K562 (cell line): Measurements from ENCODE around the gene GPR39. TPM values are rescaled to one million over a fixed set of nuclear protein-coding genes. Genes with fewer than 3 reads are reported as not detected.

Experiments used
- ATAC-seq: fragments of 200-7000 bp; cut with Tn5 transposase; 3 replicates; pipeline ENCODE4 v1.9.1; 2020; ENCODE audit warnings: moderate library complexity
- BruUV-seq: library from RNA; stranded (reverse); fragments of 400-500 nt; replicated peaks from 2 replicates; lab custom pipeline; 2021; lab: Mats Ljungman, UMichigan
- CTCF ChIA-PET: fragments of 300-600 bp; formaldehyde crosslinking; extraction: SDS; loops from one replicate; lab custom pipeline; 2021; ENCODE audit warnings: low intra/inter-chr PET ratio; lab: Yijun Ruan, JAX
- POLR2A ChIA-PET: fragments of 300-600, 350-650 bp; sonication (Branson Sonifier 250); formaldehyde crosslinking; extraction: SDS; loops from one replicate; lab custom pipeline; 2021; ENCODE audit warnings: antibody characterized with exemption, inconsistent platforms; lab: Yijun Ruan, JAX
- DNase-seq, 4 experiments: peaks; one replicate each; pipeline versions ENCODE4 v3.0.0 to v3.0.0-alpha.2; 2011 to 2018; ENCODE audit warnings: low spot score in 3 of 4, mixed read lengths in 3 of 4; ENCODE audit errors: extremely low read depth in 1 of 4
- FAIRE-seq: peaks from 2 replicates; lab custom pipeline; 2011; peaks lifted over from hg19 to GRCh38; lab: Jason Lieb, UNC
- H2AFZ ChIP-seq: 2 replicates; pipeline ENCODE4 v1.6.0; 2011; ENCODE audit warnings: low read depth, low read length, control low read depth, inconsistent platforms
- H3K27ac ChIP-seq: fragments of 200-600 bp; 3 replicates; pipeline ENCODE4 v1.8.0; 2011; ENCODE audit warnings: low read depth, mild to moderate bottlenecking, control low read depth, inconsistent platforms, low read length, moderate library complexity, mixed read lengths; ENCODE audit errors: extremely low read depth
- H3K27me3 ChIP-seq, 2 experiments: fragments of 300-600 bp in 1 of 2; 2 replicates in 1 of 2; 3 replicates in 1 of 2; pipeline versions ENCODE4 v1.6.0 to v1.8.0; 2011; ENCODE audit warnings: inconsistent platforms in 2 of 2, low read length in 2 of 2, mild to moderate bottlenecking in 1 of 2, mixed read lengths in 1 of 2, moderate library complexity in 1 of 2; ENCODE audit not compliant: control insufficient read depth in 2 of 2, insufficient read depth in 2 of 2
- H3K36me3 ChIP-seq: fragments of 300-600 bp; 3 replicates; pipeline ENCODE4 v1.8.0; 2011; ENCODE audit warnings: mild to moderate bottlenecking, low read length, inconsistent platforms; ENCODE audit not compliant: control insufficient read depth, insufficient read depth
- H3K4me1 ChIP-seq, 2 experiments: fragments of 200-600 bp in 1 of 2; replicated peaks in 1 of 2; 2 replicates in 1 of 2; 3 replicates in 1 of 2; pipeline versions ENCODE4 v1.5.1 to v1.8.0; 2011; ENCODE audit warnings: inconsistent platforms in 2 of 2, low read length in 2 of 2, mild to moderate bottlenecking in 1 of 2, mixed read lengths in 1 of 2, moderate library complexity in 1 of 2; ENCODE audit not compliant: control insufficient read depth in 2 of 2, insufficient read depth in 2 of 2
- H3K4me2 ChIP-seq: 2 replicates; pipeline ENCODE4 v1.6.1; 2011; ENCODE audit warnings: low read length, control low read depth, inconsistent platforms, mixed read lengths; ENCODE audit not compliant: insufficient read depth
- H3K4me3 ChIP-seq: fragments of 200-600 bp; sonication (generic), shearing (Covaris generic); 2 replicates; pipeline ENCODE4 v1.5.1; 2016; ENCODE audit warnings: control low read depth, inconsistent platforms
- H3K79me2 ChIP-seq: fragments of 200-600 bp; 3 replicates; pipeline ENCODE4 v1.8.0; 2011; ENCODE audit warnings: low read length, inconsistent platforms; ENCODE audit not compliant: control insufficient read depth, insufficient read depth
- H3K9ac ChIP-seq, 2 experiments: 2 replicates each; pipeline versions ENCODE4 v1.6.0 to v1.6.1; 2011; ENCODE audit warnings: low read depth in 2 of 2, low read length in 2 of 2, control low read depth in 1 of 2, inconsistent platforms in 1 of 2, mild to moderate bottlenecking in 1 of 2, mixed read lengths in 1 of 2; ENCODE audit not compliant: insufficient read depth in 1 of 2
- H3K9me1 ChIP-seq: one replicate; pipeline ENCODE4 v1.6.0; 2011; ENCODE audit warnings: inconsistent platforms, mild to moderate bottlenecking, low read length, moderate library complexity; ENCODE audit not compliant: control insufficient read depth, insufficient read depth
- H3K9me3 ChIP-seq: replicated peaks from 2 replicates; pipeline ENCODE4 v1.5.1; 2011; ENCODE audit warnings: low read depth, low read length, inconsistent platforms; ENCODE audit not compliant: control insufficient read depth, insufficient read depth
- H4K20me1 ChIP-seq: replicated peaks from 2 replicates; pipeline ENCODE4 v1.6.1; 2011; ENCODE audit warnings: low read length, inconsistent platforms, mixed read lengths; ENCODE audit not compliant: control insufficient read depth, insufficient read depth
- CEBPZ ChIP-seq: fragments of 150-350 bp; IDR thresholded peaks from 2 replicates; pipeline ENCODE4 v1.6.1; 2014; ENCODE audit warnings: low read depth, mild to moderate bottlenecking, low read length, borderline replicate concordance
- POLR2G ChIP-seq: fragments of 200-400 bp; formaldehyde crosslinking; IDR thresholded peaks from 2 replicates; pipeline ENCODE4 v1.6.1; 2017; ENCODE audit warnings: low read depth, mild to moderate bottlenecking, antibody characterized with exemption, low read length, moderate library complexity
- POLR3G ChIP-seq: IDR thresholded peaks from 2 replicates; pipeline ENCODE4 v1.6.1; 2011; ENCODE audit not compliant: insufficient read length, insufficient replicate concordance; ENCODE audit errors: extremely low read depth
- PPARD ChIP-seq: fragments of 250-450 bp; sonication (Bioruptor Pico); IDR thresholded peaks from 2 replicates; pipeline ENCODE4 v1.8.0; 2022; ENCODE audit warnings: inconsistent platforms, mild to moderate bottlenecking, moderate library complexity
- RBM15 ChIP-seq: fragments of 200-400 bp; formaldehyde crosslinking; IDR thresholded peaks from 2 replicates; pipeline ENCODE4 v1.6.1; 2018; ENCODE audit warnings: mild to moderate bottlenecking, low read length, moderate library complexity; ENCODE audit not compliant: insufficient read depth
- RFX1 ChIP-seq: fragments of 450-650 bp; IDR thresholded peaks from 2 replicates; pipeline ENCODE4 v1.6.1; 2016; ENCODE audit warnings: mild to moderate bottlenecking, moderate library complexity
- SMARCA5 ChIP-seq: fragments of 450-650 bp; IDR thresholded peaks from 2 replicates; pipeline ENCODE4 v1.6.1; 2016
- SRSF9 ChIP-seq: fragments of 200-400 bp; formaldehyde crosslinking; IDR thresholded peaks from 2 replicates; pipeline ENCODE4 v1.6.1; 2017; ENCODE audit warnings: low read depth, low read length, borderline replicate concordance
- ZNF511 ChIP-seq: sonication (generic); formaldehyde crosslinking; IDR thresholded peaks from 2 replicates; pipeline ENCODE4 v1.8.0; 2022; ENCODE audit warnings: mild to moderate bottlenecking, missing genetic modification reagents
- ZNF696 ChIP-seq: fragments of 250-450 bp; sonication (Bioruptor Pico); conservative IDR thresholded peaks from 2 replicates; pipeline ENCODE4 v1.4.0; 2020; ENCODE audit warnings: mild to moderate bottlenecking, moderate library complexity
- ZNF75A ChIP-seq: fragments of 450-650 bp; formaldehyde crosslinking; IDR thresholded peaks from 2 replicates; pipeline ENCODE4 v1.4.0; 2020; ENCODE audit warnings: mild to moderate bottlenecking
- whole genome bisulfite sequencing: fragments of 100-300 bp; shearing (Covaris generic); methylation state at CpG from one replicate; pipeline ENCODE4 v1.1.6; 2016; ENCODE audit warnings: low coverage, mixed read lengths; ENCODE audit not compliant: insufficient coverage; ENCODE audit errors: missing lambda C conversion rate; 5-methylcytosine and 5-hydroxymethylcytosine counted together
- in situ Hi-C: fragments of 300-500 bp; cut with MboI; formaldehyde crosslinking; loops from 4 replicates; pipeline ENCODE4 v1.15.0; 2018; ENCODE audit warnings: inconsistent platforms, mixed read lengths
- intact Hi-C: fragments of 100-400 bp; cut with micrococcal nuclease; formaldehyde crosslinking; loops from 2 replicates; pipeline ENCODE4 v1.14.2; 2022
- polyA plus RNA-seq, 8 experiments: library from polyadenylated mRNA; depleted of rRNA in 4 of 8; stranded (reverse) in 5 of 8; unstranded in 3 of 8; fragments of >200 nt; fragmentation: Nextera tagmentation in 2 of 8; fragmentation: Illumina TruSeq in 1 of 8; extraction: Ambion mirVana in 2 of 8; extraction: Trizol in 1 of 8; gene quantifications; 2 replicates each; pipeline versions ENCODE4 v1.2.1 to v1.2.3, GENCODE V29; 2011 to 2014; ENCODE audit warnings: inconsistent platforms in 1 of 8, missing spikeins in 1 of 8
- total RNA-seq, 7 experiments: library from RNA; depleted of rRNA in 6 of 7; stranded (reverse); fragments of >200 nt in 6 of 7; fragmentation: Illumina TruSeq in 2 of 7; extraction: Trizol in 2 of 7; gene quantifications; 2 replicates each; pipeline versions ENCODE4 v1.2.1 to v1.2.3, GENCODE V29; 2011 to 2021; ENCODE audit warnings: low replicate concordance in 1 of 7
- TF ChIP-seq, protein P1 (sequence below): fragments of 450-650 bp; IDR thresholded peaks from 2 replicates; pipeline ENCODE4 v1.6.1; 2018; ENCODE audit warnings: mild to moderate bottlenecking, low read depth; ENCODE audit not compliant: partially characterized antibody
- TF ChIP-seq, protein P2 (sequence below): fragments of 250-450 bp; sonication (Bioruptor Pico); IDR thresholded peaks from 2 replicates; pipeline ENCODE4 v1.5.0; 2021; ENCODE audit warnings: mild to moderate bottlenecking, borderline replicate concordance

The GPR39 gene
- total and polyA plus RNA-seq, 9 of the 15 experiments (the other 6 are each of a cell fraction or from before 2014, with no cell fraction given), result 0.04 TPM; not detected in 8

GRCh38 chr2:132680544-132680943, 263.9 kb downstream of the GPR39 start:
- CTCF ChIA-PET, result no interaction called here
- no peaks in the 10 kb centered on the region for H3K79me2 ChIP-seq
- no peaks in the 10 kb centered on the region for H3K9me3 ChIP-seq
- no peaks in the 10 kb centered on the region for H3K36me3 ChIP-seq
- no peaks in the 10 kb centered on the region for H3K27me3 ChIP-seq
- no peak overlapping the region for H3K4me3 ChIP-seq
- TF ChIP-seq POLR3G (no peak), SRSF9 (no peak), ZNF75A (CRISPR knock-in tag) (no peak), CEBPZ (no peak), RFX1 (no peak), POLR2G (no peak), RBM15 (no peak), SMARCA5 (no peak), ZNF696 (CRISPR knock-in tag) (no peak), ZNF511 (no peak), PPARD (CRISPR knock-in tag) (no peak)
- TF ChIP-seq, protein P1, sequence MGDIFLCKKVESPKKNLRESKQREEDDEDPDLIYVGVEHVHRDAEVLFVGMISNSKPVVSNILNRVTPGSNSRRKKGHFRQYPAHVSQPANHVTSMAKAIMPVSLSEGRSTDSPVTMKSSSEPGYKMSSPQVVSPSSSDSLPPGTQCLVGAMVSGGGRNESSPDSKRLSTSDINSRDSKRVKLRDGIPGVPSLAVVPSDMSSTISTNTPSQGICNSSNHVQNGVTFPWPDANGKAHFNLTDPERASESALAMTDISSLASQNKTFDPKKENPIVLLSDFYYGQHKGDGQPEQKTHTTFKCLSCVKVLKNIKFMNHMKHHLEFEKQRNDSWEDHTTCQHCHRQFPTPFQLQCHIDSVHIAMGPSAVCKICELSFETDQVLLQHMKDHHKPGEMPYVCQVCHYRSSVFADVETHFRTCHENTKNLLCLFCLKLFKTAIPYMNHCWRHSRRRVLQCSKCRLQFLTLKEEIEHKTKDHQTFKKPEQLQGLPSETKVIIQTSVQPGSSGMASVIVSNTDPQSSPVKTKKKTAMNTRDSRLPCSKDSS, result no peak
- TF ChIP-seq, protein P2, sequence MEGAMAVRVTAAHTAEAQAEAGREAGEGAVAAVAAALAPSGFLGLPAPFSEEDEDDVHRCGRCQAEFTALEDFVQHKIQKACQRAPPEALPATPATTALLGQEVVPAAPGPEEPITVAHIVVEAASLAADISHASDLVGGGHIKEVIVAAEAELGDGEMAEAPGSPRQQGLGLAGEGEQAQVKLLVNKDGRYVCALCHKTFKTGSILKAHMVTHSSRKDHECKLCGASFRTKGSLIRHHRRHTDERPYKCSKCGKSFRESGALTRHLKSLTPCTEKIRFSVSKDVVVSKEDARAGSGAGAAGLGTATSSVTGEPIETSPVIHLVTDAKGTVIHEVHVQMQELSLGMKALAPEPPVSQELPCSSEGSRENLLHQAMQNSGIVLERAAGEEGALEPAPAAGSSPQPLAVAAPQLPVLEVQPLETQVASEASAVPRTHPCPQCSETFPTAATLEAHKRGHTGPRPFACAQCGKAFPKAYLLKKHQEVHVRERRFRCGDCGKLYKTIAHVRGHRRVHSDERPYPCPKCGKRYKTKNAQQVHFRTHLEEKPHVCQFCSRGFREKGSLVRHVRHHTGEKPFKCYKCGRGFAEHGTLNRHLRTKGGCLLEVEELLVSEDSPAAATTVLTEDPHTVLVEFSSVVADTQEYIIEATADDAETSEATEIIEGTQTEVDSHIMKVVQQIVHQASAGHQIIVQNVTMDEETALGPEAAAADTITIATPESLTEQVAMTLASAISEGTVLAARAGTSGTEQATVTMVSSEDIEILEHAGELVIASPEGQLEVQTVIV, result no peak
- DNase-seq (no peak), ATAC-seq (no peak), FAIRE-seq (no peak)
- H3K9ac ChIP-seq, result no peak overlapping the region
- H3K4me1 ChIP-seq, result no peaks in the 10 kb centered on the region
- H3K9me1 ChIP-seq, result no peaks in the 10 kb centered on the region
- 0% methylated on average over 3 of the region's 3 CpGs for WGBS
- no peak overlapping the region for H3K27ac ChIP-seq
- no peak overlapping the region for H3K4me2 ChIP-seq
- H2AFZ ChIP-seq, result no peak overlapping the region
- POLR2A ChIA-PET, result no interaction called here
- no TSS peak for BruUV-seq
- in situ Hi-C loops (no loop called here), intact Hi-C loops (no loop called here)
- no peaks in the 10 kb centered on the region; the same call in 1 of the 2 replicates for H4K20me1 ChIP-seq
